CD4-positive, alpha-beta T cell treated with Interleukin-21 for 1 hour (primary cell): ENCODE data around the gene ITGB2.

Source experiments
- DNase-seq: peaks from one replicate; pipeline ENCODE4 v3.0.0-alpha.2; 2020

ITGB2 gene

DNA sequence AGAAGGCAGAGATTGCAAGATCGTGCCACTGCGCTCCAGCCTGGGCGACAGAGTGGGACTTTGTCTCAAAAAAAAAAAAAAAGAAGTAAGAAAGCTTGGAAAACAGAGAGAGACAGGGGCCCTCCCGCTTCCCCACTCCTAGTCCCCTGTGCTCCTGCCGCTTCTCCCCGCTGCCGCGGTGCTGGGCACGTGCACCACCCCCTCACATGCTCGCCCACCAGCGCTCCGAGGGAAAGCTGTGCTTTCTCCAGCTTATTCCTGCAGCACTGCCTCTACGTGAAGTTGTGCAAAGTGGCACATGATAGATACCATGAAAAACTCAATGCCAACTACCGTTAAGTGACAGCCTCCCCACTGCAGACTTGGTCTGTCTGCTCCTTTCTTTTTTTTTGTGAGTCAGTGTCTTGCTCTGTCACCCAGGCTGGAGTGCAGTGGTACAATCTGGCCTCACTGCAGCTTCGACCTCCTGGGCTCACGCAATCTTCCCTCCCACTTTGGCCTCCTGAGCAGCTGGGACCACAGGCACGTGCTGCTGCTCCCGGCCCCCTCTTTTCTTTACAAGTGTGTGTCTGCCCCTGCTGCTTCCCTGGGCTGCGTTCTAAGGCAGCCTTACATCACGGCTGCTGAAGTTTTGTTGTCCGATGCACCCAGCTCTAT is 34.6 kb upstream of the ITGB2 start:
- DNase-seq: no peak

DNA sequence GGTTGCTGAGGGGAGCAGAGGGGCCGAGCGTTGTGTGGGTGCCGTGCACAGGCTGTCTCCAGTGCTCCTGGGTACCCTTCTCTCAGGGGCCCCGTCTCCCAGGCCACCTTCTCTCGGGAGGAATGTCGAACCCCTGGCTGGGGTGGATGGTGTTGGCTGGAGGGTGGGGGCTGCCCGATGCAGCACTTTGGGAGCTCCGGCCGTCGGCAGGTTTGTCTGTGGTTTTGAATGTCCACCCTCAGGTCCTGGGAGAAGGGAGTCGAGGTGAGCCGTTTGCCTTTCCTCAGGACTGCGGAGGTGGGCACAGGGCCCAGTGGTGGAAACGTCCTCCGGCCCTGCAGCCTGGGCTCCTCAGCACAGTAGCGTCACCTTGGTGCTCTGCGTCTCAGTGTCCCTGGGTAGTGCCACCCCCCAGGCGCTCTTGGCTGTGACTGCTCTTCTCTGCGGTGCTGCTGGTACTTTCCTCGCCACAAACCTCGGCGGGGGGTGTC is 33.6 kb upstream of the ITGB2 start:
- no peak for DNase-seq

GRCh38 chr21:44953628-44954021 is 32.9 kb upstream of the ITGB2 start:
- DNase-seq: no peak

DNA sequence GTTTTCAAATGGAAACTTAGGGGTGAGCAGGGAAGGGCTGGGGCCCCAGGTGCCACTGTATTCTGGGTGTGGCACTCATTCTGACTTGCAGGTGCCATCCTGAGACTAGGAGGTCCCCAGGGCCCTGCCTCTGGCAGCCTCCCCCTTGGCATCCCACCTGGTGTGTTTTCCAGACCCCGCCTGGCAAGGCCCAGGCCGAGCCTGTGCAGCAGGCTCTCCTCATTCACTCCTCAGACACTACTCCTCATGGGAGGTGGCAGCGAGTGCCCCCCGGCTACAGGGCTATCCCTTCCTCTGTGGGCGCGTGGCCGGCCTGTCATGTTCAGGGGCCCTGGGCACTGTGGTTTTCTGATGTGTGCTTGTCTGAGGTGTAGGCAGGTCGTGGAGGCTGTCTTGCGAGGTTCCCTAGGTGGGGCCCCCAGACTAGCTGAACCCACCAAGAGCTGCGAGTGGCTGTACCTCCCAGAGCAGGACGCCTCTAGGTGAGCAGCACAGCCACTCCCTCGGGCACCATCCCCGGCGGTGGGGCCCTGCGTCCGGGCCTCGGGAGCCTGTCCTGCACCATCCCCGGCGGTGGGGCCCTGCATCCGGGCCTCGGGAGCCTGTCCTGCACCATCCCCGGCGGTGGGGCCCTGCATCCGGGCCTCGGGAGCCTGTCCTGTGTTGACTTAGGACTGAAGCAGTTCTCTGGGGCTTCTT is 32.4 kb upstream of the ITGB2 start:
- DNase-seq: no peak

DNA sequence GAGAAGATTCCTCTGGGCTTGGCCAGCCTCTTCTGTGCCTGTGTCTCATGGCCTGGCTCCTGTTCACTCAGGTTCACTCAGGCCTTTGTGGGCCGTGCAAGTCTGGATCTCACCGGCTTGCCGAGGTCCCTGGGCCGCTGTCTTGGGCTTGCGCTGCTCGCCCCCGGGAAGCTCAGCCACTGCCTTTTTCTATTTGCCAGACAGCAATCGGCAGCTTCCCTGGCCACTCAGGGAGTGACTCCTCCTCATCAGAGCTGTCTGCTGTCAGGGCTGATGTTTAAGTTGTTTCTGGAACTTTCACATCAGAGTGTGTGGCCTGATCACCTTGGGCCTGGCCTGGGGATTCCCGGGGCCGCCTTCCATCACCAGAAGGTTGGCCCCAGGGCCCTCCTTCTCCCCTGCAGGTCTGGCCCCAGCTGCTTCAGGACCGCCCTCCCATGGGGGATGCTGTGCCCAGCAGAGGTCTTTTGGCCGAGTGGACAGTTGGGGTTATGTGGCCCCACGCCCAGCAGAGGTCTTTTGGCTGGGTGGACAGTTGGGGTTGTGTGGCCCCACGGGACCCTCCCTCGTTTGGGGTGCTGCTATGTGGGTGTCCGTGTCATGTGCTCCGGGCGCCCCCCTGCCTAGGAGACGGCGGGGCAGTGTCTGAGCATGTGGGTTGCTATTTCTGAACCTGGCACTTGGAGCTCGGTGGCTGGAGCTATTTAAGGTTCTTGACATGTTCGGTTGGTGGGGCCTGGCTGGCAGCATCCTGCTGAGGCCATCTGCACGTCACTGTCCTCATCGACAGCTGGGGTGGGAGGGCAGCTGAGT is 31.6 kb upstream of the ITGB2 start:
- no peak for DNase-seq

GRCh38 chr21:44951186-44951915 is 30.7 kb upstream of the ITGB2 start:
- DNase-seq: no peak

DNA sequence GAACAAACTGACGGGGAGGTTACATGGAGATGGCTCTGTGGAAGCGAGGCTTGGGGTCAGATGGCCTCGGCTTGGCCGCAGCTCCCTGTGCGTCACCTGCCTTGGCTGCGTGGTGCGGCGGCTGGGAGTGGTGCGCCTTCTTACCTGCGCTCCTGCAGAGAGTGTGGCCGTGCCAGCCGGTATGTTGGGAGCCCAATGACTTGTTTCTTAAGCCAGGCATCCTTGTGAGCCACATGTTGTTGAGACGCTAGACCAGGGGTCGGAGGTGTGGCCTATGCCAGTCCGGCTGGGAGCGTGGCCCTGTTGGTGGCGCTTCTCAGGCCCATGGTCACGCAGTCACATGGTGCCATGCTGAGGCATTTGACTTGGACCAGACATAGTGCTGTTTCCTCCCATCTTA is 29.7 kb upstream of the ITGB2 start:
- DNase-seq: no peak

- peak; percentile 82 for DNase-seq
These were observed 29.1 kb upstream of the ITGB2 start for GRCh38 chr21:44949779-44950198.

- no peak for DNase-seq
These were observed 28.6 kb upstream of the ITGB2 start for GRCh38 chr21:44949161-44949778.

- DNase-seq: no peak
These were observed 27.9 kb upstream of the ITGB2 start for GRCh38 chr21:44948426-44949120.

- DNase-seq: no peak
These were observed 27.2 kb upstream of the ITGB2 start for GRCh38 chr21:44947930-44948331.

- DNase-seq: no peak
These were observed 26.6 kb upstream of the ITGB2 start for GRCh38 chr21:44947111-44947929.

GRCh38 chr21:44946254-44947041 is 25.7 kb upstream of the ITGB2 start:
- no peak for DNase-seq

DNA sequence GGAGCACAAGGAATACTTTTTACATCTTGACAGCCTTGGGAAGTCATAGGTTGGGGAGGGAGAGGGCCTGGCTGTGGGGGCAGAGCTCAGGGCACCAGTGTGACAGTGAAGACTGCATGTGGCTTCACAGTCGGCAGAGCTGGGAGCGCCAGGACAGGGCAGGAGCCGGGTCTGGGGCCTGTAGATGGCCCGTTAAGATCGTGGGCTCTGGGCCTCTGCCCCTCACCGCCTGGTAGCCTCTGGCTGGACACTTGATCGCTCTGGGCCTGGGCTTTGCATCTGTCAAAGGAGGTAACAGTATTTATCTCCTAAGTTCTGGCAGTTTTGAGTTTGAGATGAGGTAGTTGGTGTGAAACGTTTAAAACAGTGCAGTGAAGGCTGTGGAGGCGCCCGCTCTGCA is 23.9 kb upstream of the ITGB2 start:
- no peak for DNase-seq

DNA sequence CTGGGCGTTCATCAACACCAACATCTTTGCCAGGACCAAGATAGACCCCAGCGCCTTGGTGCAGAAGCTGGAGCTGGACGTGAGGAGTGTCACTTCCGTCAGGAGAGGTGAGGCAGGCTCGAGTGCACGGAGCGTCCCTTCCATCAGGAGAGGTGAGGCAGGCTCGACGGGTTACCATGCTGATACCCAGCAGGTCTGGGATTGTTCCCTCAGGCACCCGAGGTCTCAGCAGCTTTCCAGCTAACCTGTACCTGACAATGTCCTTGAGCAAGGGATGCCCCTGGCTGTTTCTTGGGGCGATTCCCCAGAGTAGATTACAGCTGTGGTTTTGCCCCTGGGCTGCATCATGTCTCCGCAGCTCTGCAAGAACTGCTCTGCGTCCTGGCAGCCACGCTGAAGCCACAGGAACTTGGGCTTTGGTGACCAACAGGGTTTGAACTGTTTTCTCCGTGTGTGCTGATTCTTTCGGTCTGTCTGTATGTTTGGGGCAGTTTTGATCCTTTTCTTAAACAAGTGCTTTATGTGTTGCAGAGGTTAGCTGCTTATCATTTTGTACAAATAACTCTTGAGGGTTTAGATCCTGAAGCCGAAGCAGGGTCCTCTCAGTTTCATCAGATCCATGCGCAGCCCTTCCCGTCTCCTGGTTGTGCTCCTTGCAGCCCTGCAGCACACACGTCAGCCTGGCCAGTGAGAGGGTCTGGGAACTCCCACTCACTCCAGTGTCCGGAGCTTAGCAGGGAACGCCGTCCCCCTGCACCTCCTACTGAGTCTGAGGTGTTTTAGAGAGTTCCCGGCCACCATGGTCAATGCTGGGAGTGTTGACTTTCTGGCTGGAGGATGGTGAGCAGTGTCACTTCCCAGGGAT is 23.2 kb upstream of the ITGB2 start:
- DNase-seq: no peak

- no peak for DNase-seq
These were observed 22.4 kb upstream of the ITGB2 start for GRCh38 chr21:44943005-44943685.

DNA sequence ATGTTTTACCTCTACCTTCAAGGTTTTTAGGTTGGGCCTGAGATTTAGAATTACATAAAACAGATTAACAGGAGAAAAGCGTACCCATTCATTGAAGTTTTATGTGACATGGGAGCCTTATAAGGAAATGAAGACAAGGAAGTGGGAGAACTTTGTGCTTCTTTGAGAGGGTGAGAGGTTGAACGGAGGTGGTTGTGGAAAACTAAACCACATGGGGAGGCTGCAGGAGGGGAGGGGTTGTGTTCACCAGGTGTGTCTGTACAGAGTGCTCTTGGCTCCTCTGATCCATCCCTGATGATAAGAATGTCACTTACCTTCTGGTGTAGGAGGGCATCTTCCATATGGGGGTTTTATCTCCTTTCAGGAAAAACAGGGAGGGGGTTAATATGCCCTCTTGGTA is 21.9 kb upstream of the ITGB2 start:
- no peak for DNase-seq

DNA sequence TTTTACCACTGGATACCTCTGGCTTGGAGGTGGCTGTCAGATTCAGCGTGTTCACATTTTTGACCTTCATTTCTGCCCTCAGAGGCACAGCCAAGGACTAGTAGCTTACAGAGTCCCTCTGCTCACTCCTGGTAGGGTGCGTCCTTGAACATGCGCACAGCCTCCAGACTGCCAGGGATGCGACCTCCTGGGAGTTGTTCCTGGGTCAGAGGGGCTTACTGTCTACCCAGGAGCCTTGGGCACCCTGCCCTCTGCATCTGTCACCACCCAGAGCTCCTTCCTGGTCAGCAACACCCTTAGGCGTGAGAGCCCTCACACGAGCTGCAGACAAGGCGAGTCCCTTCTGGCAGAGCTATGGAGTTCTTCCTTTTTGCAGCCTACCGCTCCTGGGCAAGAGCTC is 20.9 kb upstream of the ITGB2 start:
- no peak for DNase-seq
